ENCODE data around the gene TRANK1.

DNA sequence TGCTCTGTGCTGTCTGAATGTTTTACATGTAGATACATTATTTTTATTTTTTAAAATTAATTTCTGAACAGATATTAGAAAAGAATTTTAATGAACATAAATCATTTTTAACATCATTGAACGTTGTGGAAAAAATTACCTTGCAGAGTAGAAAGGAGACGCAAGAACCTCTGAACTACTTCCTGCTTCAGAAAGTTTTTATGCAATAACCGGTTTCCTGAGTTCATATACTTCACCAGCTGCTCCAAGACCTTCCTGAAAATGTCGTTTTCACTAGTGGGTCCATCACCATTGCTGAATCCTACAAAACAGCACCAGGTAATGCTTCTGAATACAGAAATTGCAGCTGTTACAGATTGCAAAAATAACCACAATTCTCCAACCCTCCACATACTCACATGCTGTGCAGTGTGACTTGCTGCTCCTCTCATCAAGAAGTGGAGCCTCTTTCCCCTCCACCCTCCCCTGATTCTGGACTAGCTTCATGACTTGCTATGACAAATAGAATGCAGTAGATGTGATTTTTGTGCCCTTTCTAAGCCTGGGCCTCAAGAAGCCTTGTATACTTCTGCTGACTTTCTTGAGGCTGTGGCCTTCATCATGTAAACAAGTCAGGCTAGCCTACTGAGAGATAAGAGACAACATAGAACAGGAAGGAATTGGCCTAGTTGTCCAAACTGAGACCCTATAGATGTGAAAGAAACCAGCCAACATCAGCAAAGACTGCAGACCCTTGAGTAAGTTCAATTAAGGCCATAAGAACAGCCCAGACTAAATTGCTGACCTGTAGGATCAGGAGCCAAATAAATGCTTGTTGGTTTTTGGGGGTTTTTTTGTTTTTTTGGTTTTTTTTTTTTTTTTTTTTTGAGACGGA lies 80.4 kb downstream of the TRANK1 start:
- no peak for TF ChIP-seq CTCF (IDR thresholded peaks at IDR 0.05)
- TF ChIP-seq POLR2A (IDR thresholded peaks at IDR 0.05) = no peak

Data from heart left ventricle (tissue), 13 donors.